K562 (cell line): ENCODE measurements around the gene COL1A2. TPM values are rescaled to one million over a fixed set of nuclear protein-coding genes. Genes with fewer than 3 reads are reported as not detected.

Experiments used
- ATAC-seq: fragments of 200-7000 bp; cut with Tn5 transposase; 3 replicates; pipeline ENCODE4 v1.9.1; 2020; ENCODE audit warnings: moderate library complexity
- BruUV-seq: library from RNA; stranded (reverse); fragments of 400-500 nt; replicated peaks from 2 replicates; lab custom pipeline; 2021; lab: Mats Ljungman, UMichigan
- CTCF ChIA-PET: fragments of 300-600 bp; formaldehyde crosslinking; extraction: SDS; loops from one replicate; lab custom pipeline; 2021; ENCODE audit warnings: low intra/inter-chr PET ratio; lab: Yijun Ruan, JAX
- POLR2A ChIA-PET: fragments of 300-600, 350-650 bp; sonication (Branson Sonifier 250); formaldehyde crosslinking; extraction: SDS; loops from one replicate; lab custom pipeline; 2021; ENCODE audit warnings: antibody characterized with exemption, inconsistent platforms; lab: Yijun Ruan, JAX
- DNase-seq, 4 experiments: peaks; one replicate each; pipeline versions ENCODE4 v3.0.0 to v3.0.0-alpha.2; 2011 to 2018; ENCODE audit warnings: low spot score in 3 of 4, mixed read lengths in 3 of 4; ENCODE audit errors: extremely low read depth in 1 of 4
- FAIRE-seq: peaks from 2 replicates; lab custom pipeline; 2011; peaks lifted over from hg19 to GRCh38; lab: Jason Lieb, UNC
- H2AFZ ChIP-seq: 2 replicates; pipeline ENCODE4 v1.6.0; 2011; ENCODE audit warnings: low read depth, low read length, control low read depth, inconsistent platforms
- H3K27ac ChIP-seq: fragments of 200-600 bp; 3 replicates; pipeline ENCODE4 v1.8.0; 2011; ENCODE audit warnings: low read depth, mild to moderate bottlenecking, control low read depth, inconsistent platforms, low read length, moderate library complexity, mixed read lengths; ENCODE audit errors: extremely low read depth
- H3K27me3 ChIP-seq, 2 experiments: fragments of 300-600 bp in 1 of 2; 2 replicates in 1 of 2; 3 replicates in 1 of 2; pipeline versions ENCODE4 v1.6.0 to v1.8.0; 2011; ENCODE audit warnings: inconsistent platforms in 2 of 2, low read length in 2 of 2, mild to moderate bottlenecking in 1 of 2, mixed read lengths in 1 of 2, moderate library complexity in 1 of 2; ENCODE audit not compliant: control insufficient read depth in 2 of 2, insufficient read depth in 2 of 2
- H3K36me3 ChIP-seq: fragments of 300-600 bp; 3 replicates; pipeline ENCODE4 v1.8.0; 2011; ENCODE audit warnings: mild to moderate bottlenecking, low read length, inconsistent platforms; ENCODE audit not compliant: control insufficient read depth, insufficient read depth
- H3K4me1 ChIP-seq, 2 experiments: fragments of 200-600 bp in 1 of 2; replicated peaks in 1 of 2; 2 replicates in 1 of 2; 3 replicates in 1 of 2; pipeline versions ENCODE4 v1.5.1 to v1.8.0; 2011; ENCODE audit warnings: inconsistent platforms in 2 of 2, low read length in 2 of 2, mild to moderate bottlenecking in 1 of 2, mixed read lengths in 1 of 2, moderate library complexity in 1 of 2; ENCODE audit not compliant: control insufficient read depth in 2 of 2, insufficient read depth in 2 of 2
- H3K4me2 ChIP-seq: 2 replicates; pipeline ENCODE4 v1.6.1; 2011; ENCODE audit warnings: low read length, control low read depth, inconsistent platforms, mixed read lengths; ENCODE audit not compliant: insufficient read depth
- H3K4me3 ChIP-seq: fragments of 200-600 bp; sonication (generic), shearing (Covaris generic); 2 replicates; pipeline ENCODE4 v1.5.1; 2016; ENCODE audit warnings: control low read depth, inconsistent platforms
- H3K79me2 ChIP-seq: fragments of 200-600 bp; 3 replicates; pipeline ENCODE4 v1.8.0; 2011; ENCODE audit warnings: low read length, inconsistent platforms; ENCODE audit not compliant: control insufficient read depth, insufficient read depth
- H3K9ac ChIP-seq, 2 experiments: 2 replicates each; pipeline versions ENCODE4 v1.6.0 to v1.6.1; 2011; ENCODE audit warnings: low read depth in 2 of 2, low read length in 2 of 2, control low read depth in 1 of 2, inconsistent platforms in 1 of 2, mild to moderate bottlenecking in 1 of 2, mixed read lengths in 1 of 2; ENCODE audit not compliant: insufficient read depth in 1 of 2
- H3K9me1 ChIP-seq: one replicate; pipeline ENCODE4 v1.6.0; 2011; ENCODE audit warnings: inconsistent platforms, mild to moderate bottlenecking, low read length, moderate library complexity; ENCODE audit not compliant: control insufficient read depth, insufficient read depth
- H3K9me3 ChIP-seq: replicated peaks from 2 replicates; pipeline ENCODE4 v1.5.1; 2011; ENCODE audit warnings: low read depth, low read length, inconsistent platforms; ENCODE audit not compliant: control insufficient read depth, insufficient read depth
- H4K20me1 ChIP-seq: replicated peaks from 2 replicates; pipeline ENCODE4 v1.6.1; 2011; ENCODE audit warnings: low read length, inconsistent platforms, mixed read lengths; ENCODE audit not compliant: control insufficient read depth, insufficient read depth
- CCNT2 ChIP-seq: IDR thresholded peaks from 2 replicates; pipeline ENCODE4 v1.6.1; 2011; ENCODE audit warnings: borderline replicate concordance, low read depth, mild to moderate bottlenecking, moderate library complexity, mixed read lengths, low read length; ENCODE audit not compliant: insufficient read length; ENCODE audit errors: extremely low read depth
- ETV6 ChIP-seq, 3 experiments: fragments of 150-350 bp in 1 of 3; sonication (generic) in 1 of 3; formaldehyde crosslinking in 1 of 3; IDR thresholded peaks; 2 replicates each; pipeline versions ENCODE4 v1.6.1 to v1.8.0; 2014 to 2022; ENCODE audit warnings: borderline replicate concordance in 2 of 3, low read depth in 2 of 3, antibody characterized with exemption in 1 of 3, low read length in 1 of 3, mild to moderate bottlenecking in 1 of 3, missing genetic modification reagents in 1 of 3
- HBP1 ChIP-seq: fragments of 450-650 bp; formaldehyde crosslinking; IDR thresholded peaks from 2 replicates; pipeline ENCODE4 v1.4.0; 2022; ENCODE audit warnings: missing genetic modification characterization
- JUNB ChIP-seq: fragments of 450-650 bp; formaldehyde crosslinking; conservative IDR thresholded peaks from 2 replicates; pipeline ENCODE4 v1.4.0; 2020; ENCODE audit warnings: mild to moderate bottlenecking
- KLF13 ChIP-seq: fragments of 450-650 bp; IDR thresholded peaks from 2 replicates; pipeline ENCODE4 v1.6.1; 2016; ENCODE audit warnings: missing genetic modification characterization, low read depth, mild to moderate bottlenecking, missing compliant biosample characterization, moderate library complexity, borderline replicate concordance
- NBN ChIP-seq: fragments of 450-650 bp; IDR thresholded peaks from 2 replicates; pipeline ENCODE4 v1.6.1; 2016; ENCODE audit warnings: low read depth, mild to moderate bottlenecking
- PPARD ChIP-seq: fragments of 250-450 bp; sonication (Bioruptor Pico); IDR thresholded peaks from 2 replicates; pipeline ENCODE4 v1.8.0; 2022; ENCODE audit warnings: inconsistent platforms, mild to moderate bottlenecking, moderate library complexity
- SREBF2 ChIP-seq: sonication (generic); formaldehyde crosslinking; IDR thresholded peaks from 2 replicates; pipeline ENCODE4 v1.4.0; 2020; ENCODE audit warnings: mild to moderate bottlenecking, missing genetic modification reagents
- TEAD4 ChIP-seq, 2 experiments: sonication (generic) in 1 of 2; formaldehyde crosslinking in 1 of 2; IDR thresholded peaks; 2 replicates each; pipeline versions ENCODE4 v1.6.1 to v1.8.0; 2012 to 2022; ENCODE audit warnings: borderline replicate concordance in 1 of 2, inconsistent platforms in 1 of 2, low read length in 1 of 2, mild to moderate bottlenecking in 1 of 2, missing genetic modification reagents in 1 of 2
- WGBS: fragments of 100-300 bp; shearing (Covaris generic); methylation state at CpG from one replicate; pipeline ENCODE4 v1.1.6; 2016; ENCODE audit warnings: low coverage, mixed read lengths; ENCODE audit not compliant: insufficient coverage; ENCODE audit errors: missing lambda C conversion rate; 5-methylcytosine and 5-hydroxymethylcytosine counted together
- in situ Hi-C: fragments of 300-500 bp; cut with MboI; formaldehyde crosslinking; loops from 4 replicates; pipeline ENCODE4 v1.15.0; 2018; ENCODE audit warnings: inconsistent platforms, mixed read lengths
- intact Hi-C: fragments of 100-400 bp; cut with micrococcal nuclease; formaldehyde crosslinking; loops from 2 replicates; pipeline ENCODE4 v1.14.2; 2022
- polyA plus RNA-seq, 8 experiments: library from polyadenylated mRNA; depleted of rRNA in 4 of 8; stranded (reverse) in 5 of 8; unstranded in 3 of 8; fragments of >200 nt; fragmentation: Nextera tagmentation in 2 of 8; fragmentation: Illumina TruSeq in 1 of 8; extraction: Ambion mirVana in 2 of 8; extraction: Trizol in 1 of 8; gene quantifications; 2 replicates each; pipeline versions ENCODE4 v1.2.1 to v1.2.3, GENCODE V29; 2011 to 2014; ENCODE audit warnings: inconsistent platforms in 1 of 8, missing spikeins in 1 of 8
- total RNA-seq, 7 experiments: library from RNA; depleted of rRNA in 6 of 7; stranded (reverse); fragments of >200 nt in 6 of 7; fragmentation: Illumina TruSeq in 2 of 7; extraction: Trizol in 2 of 7; gene quantifications; 2 replicates each; pipeline versions ENCODE4 v1.2.1 to v1.2.3, GENCODE V29; 2011 to 2021; ENCODE audit warnings: low replicate concordance in 1 of 7
- TF ChIP-seq, protein P1 (sequence below): fragments of 450-650 bp; IDR thresholded peaks from 2 replicates; pipeline ENCODE4 v1.6.1; 2016; ENCODE audit warnings: low read depth, mild to moderate bottlenecking, moderate library complexity
- TF ChIP-seq, protein P2 (sequence below): fragments of 250-450 bp; sonication (Bioruptor Pico); IDR thresholded peaks from 2 replicates; pipeline ENCODE4 v1.6.1; 2021; ENCODE audit warnings: mild to moderate bottlenecking

Gene COL1A2
- total and polyA plus RNA-seq, 9 of the 15 experiments (the other 6 are each of a cell fraction or from before 2014, with no cell fraction given), result 0.94 to 11.6 (median 1.7) TPM

DNA sequence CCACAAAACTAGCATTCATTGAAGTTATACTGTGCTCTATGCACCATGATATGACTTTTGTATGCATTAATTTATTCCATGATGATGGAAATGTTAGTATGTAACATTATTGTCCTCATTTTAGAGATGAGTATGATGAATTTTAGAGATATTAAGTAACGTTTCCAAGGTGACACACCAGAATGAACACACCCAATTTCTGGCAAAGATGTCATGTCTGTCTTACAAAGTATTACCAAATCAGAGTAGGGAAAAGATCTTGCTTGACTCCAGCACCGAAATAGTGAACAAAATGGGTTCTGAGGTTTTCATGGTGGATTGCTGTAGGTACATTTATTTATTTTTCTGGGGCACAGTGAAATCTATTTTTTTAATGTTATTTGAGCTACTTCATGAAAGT lies 33.8 kb upstream of the COL1A2 start:
- WGBS, result 9% methylated on average over 2 of the region's 2 CpGs
- Histone ChIP-seq H3K27ac (no peak overlapping the region), H3K9me1 (no peaks in the 10 kb centered on the region), H2AFZ (no peak overlapping the region), H3K79me2 (no peaks in the 10 kb centered on the region), H4K20me1 (no peaks in the 10 kb centered on the region), H3K27me3 (no peaks in the 10 kb centered on the region), H3K9ac (no peak overlapping the region), H3K4me3 (no peak overlapping the region), H3K4me1 (no peaks in the 10 kb centered on the region), H3K9me3 (no peaks in the 10 kb centered on the region), H3K4me2 (no peak overlapping the region), H3K36me3 (no peaks in the 10 kb centered on the region)
- BruUV-seq, result no TSS peak
- no peak for FAIRE-seq
- in situ Hi-C loops, result no loop called here
- POLR2A ChIA-PET, result no interaction called here
- intact Hi-C loops, result no loop called here
- CTCF ChIA-PET, result no interaction called here
- DNase-seq, result no peak
- ATAC-seq, result no peak
- TF ChIP-seq CCNT2 (no peak), SREBF2 (CRISPR knock-in tag) (no peak), TEAD4 (IDR thresholded peaks at IDR 0.05; ENCODE audit: low read length) (no peak), TEAD4 (CRISPR knock-in tag; IDR thresholded peaks at IDR 0.05; ENCODE audit: borderline replicate concordance) (no peak), JUNB (CRISPR knock-in tag) (no peak), KLF13 (tag) (no peak), ETV6 (IDR thresholded peaks at IDR 0.05; ENCODE audit: borderline replicate concordance in 1 of 2, low read depth in 2 of 2, low read length in 1 of 2) (no peak), ETV6 (CRISPR knock-in tag; IDR thresholded peaks at IDR 0.05; ENCODE audit: borderline replicate concordance) (no peak), HBP1 (CRISPR knock-in tag) (no peak), PPARD (CRISPR knock-in tag) (no peak), NBN (no peak)
- TF ChIP-seq, protein P1, sequence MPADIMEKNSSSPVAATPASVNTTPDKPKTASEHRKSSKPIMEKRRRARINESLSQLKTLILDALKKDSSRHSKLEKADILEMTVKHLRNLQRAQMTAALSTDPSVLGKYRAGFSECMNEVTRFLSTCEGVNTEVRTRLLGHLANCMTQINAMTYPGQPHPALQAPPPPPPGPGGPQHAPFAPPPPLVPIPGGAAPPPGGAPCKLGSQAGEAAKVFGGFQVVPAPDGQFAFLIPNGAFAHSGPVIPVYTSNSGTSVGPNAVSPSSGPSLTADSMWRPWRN, result no peak
- TF ChIP-seq, protein P2, sequence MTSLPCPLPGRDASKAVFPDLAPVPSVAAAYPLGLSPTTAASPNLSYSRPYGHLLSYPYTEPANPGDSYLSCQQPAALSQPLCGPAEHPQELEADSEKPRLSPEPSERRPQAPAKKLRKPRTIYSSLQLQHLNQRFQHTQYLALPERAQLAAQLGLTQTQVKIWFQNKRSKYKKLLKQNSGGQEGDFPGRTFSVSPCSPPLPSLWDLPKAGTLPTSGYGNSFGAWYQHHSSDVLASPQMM (CRISPR knock-in tag), result no peak
